Urinary bladder (tissue), 4 donors: ENCODE measurements around the gene CRIP2. TPM values are rescaled to one million over a fixed set of nuclear protein-coding genes. Genes with fewer than 3 reads are reported as not detected.

ENCODE experiments used
- DNase-seq: peaks from one replicate; pipeline ENCODE4 v3.0.0-alpha.2; 2015; ENCODE audit errors: extremely low spot score
- H3K27ac ChIP-seq: one replicate; pipeline ENCODE4 v1.5.1; 2013; ENCODE audit warnings: low read depth, mild to moderate bottlenecking, moderate library complexity
- H3K36me3 ChIP-seq: one replicate; pipeline ENCODE4 v1.6.1; 2013; ENCODE audit warnings: mild to moderate bottlenecking, moderate library complexity; ENCODE audit not compliant: insufficient read depth
- H3K4me1 ChIP-seq: one replicate; pipeline ENCODE4 v1.6.1; 2013; ENCODE audit warnings: mild to moderate bottlenecking, moderate library complexity; ENCODE audit not compliant: insufficient read depth
- H3K4me3 ChIP-seq: one replicate; pipeline ENCODE4 v1.5.1; 2013; ENCODE audit warnings: low read depth, low read length
- WGBS: extraction: QIAGEN DNeasy Blood & Tissue Kit; methylation state at CpG from one replicate; pipeline ENCODE4 v1.1.7; 2013; 5-methylcytosine and 5-hydroxymethylcytosine counted together
- polyA plus RNA-seq: library from polyadenylated mRNA; stranded (reverse); fragments of 200-250 nt; gene quantifications from one replicate; pipeline ENCODE4 v1.2.3, GENCODE V29; 2013
- total RNA-seq: library from RNA; depleted of rRNA; stranded (reverse); fragments of >200 nt; gene quantifications from one replicate; pipeline ENCODE4 v1.2.3, GENCODE V29; 2014
- donor health status: healthy with polysubstance abuse.
- donor health status: healthy.

CRIP2 gene
- total and polyA plus RNA-seq, 2 donors, result 53.7 to 245 TPM

GRCh38 chr14:105527826-105528585 lies 53.4 kb downstream of the CRIP2 start:
- Histone ChIP-seq H3K27ac (no peak overlapping the region), H3K4me3 (peak overlapping the region; percentile 69), H3K36me3 (no peaks in the 10 kb centered on the region), H3K4me1 (no peaks in the 10 kb centered on the region)
- WGBS, result 7% methylated on average over 67 of the region's 67 CpGs
- no peak for DNase-seq

- WGBS, result 17% methylated on average over 89 of the region's 89 CpGs
- DNase-seq, result no peak
- H3K4me3 ChIP-seq, result peak overlapping the region; percentile 69
- no peak overlapping the region for H3K27ac ChIP-seq
- no peaks in the 10 kb centered on the region for H3K36me3 ChIP-seq
- H3K4me1 ChIP-seq, result no peaks in the 10 kb centered on the region
Measured at GRCh38 chr14:105528586-105529318, 54.1 kb downstream of the CRIP2 start.

GRCh38 chr14:105529319-105529568 lies 54.6 kb downstream of the CRIP2 start:
- Histone ChIP-seq H3K36me3 (no peaks in the 10 kb centered on the region), H3K4me3 (no peak overlapping the region), H3K4me1 (no peaks in the 10 kb centered on the region), H3K27ac (no peak overlapping the region)
- no peak for DNase-seq
- 48% methylated on average over 24 of the region's 24 CpGs for WGBS

Other genes starting within 250 kb of the CRIP2 start
- 28.6 TPM for gene BTBD6, start 226.3 kb upstream of the CRIP2 start, total RNA-seq
- gene BTBD6, start 226.3 kb upstream of the CRIP2 start, polyA plus RNA-seq, result 40.6 TPM
- 30.9 TPM for gene BRF1, start 173.8 kb upstream of the CRIP2 start, total RNA-seq
- 19.3 TPM for gene BRF1, start 173.8 kb upstream of the CRIP2 start, polyA plus RNA-seq
- gene PACS2, start 160.1 kb upstream of the CRIP2 start, total RNA-seq, result 43.8 TPM
- gene PACS2, start 160.1 kb upstream of the CRIP2 start, polyA plus RNA-seq, result 67.9 TPM
- gene TEX22, start 76.3 kb upstream of the CRIP2 start, total RNA-seq, result 0.11 TPM
- 0.13 TPM for gene TEX22, start 76.3 kb upstream of the CRIP2 start, polyA plus RNA-seq
- 51.5 TPM for gene MTA1, start 55.0 kb upstream of the CRIP2 start, total RNA-seq
- 67.3 TPM for gene MTA1, start 55.0 kb upstream of the CRIP2 start, polyA plus RNA-seq
- gene CRIP1, start 12.1 kb downstream of the CRIP2 start, total RNA-seq, result 9.4 TPM
- 92.4 TPM for gene CRIP1, start 12.1 kb downstream of the CRIP2 start, polyA plus RNA-seq
- gene TEDC1, start 16.4 kb downstream of the CRIP2 start, total RNA-seq, result 4.2 TPM
- gene TEDC1, start 16.4 kb downstream of the CRIP2 start, polyA plus RNA-seq, result 10.6 TPM
- 1.3 TPM for gene TMEM121, start 51.8 kb downstream of the CRIP2 start, total RNA-seq
- gene TMEM121, start 51.8 kb downstream of the CRIP2 start, polyA plus RNA-seq, result 6.7 TPM